B cell (primary cell): ENCODE data around the gene GGACT. TPM values are rescaled to one million over a fixed set of nuclear protein-coding genes. Genes with fewer than 3 reads are reported as not detected.

ENCODE experiments used
- ATAC-seq: fragments of 200-7000 bp; cut with Tn5 transposase; one replicate; pipeline ENCODE4 v1.10.0; 2021; ENCODE audit warnings: low read depth, mild to moderate bottlenecking, moderate number of reproducible peaks, moderate library complexity
- CTCF ChIA-PET: fragments of 350-600 bp; sonication (Branson Sonifier 250); formaldehyde crosslinking; loops from one replicate; lab custom pipeline; 2021; ENCODE audit warnings: antibody characterized with exemption, inconsistent platforms; lab: Charles Lee
- POLR2A ChIA-PET: fragments of 350-600 bp; sonication (Branson Sonifier 250); formaldehyde crosslinking; loops from one replicate; lab custom pipeline; 2021; ENCODE audit warnings: antibody characterized with exemption; lab: Charles Lee
- DNase-seq: peaks from one replicate; pipeline ENCODE4 v3.0.0; 2013
- H2AFZ ChIP-seq: 2 replicates; pipeline ENCODE4 v1.6.1; 2012; ENCODE audit warnings: mild to moderate bottlenecking, low read depth, low read length; ENCODE audit not compliant: insufficient read depth, poor library complexity, severe bottlenecking
- H3K27ac ChIP-seq, 2 donors: 1 replicate in 1 of 2; 2 replicates in 1 of 2; pipeline ENCODE4 v1.5.1; 2012 to 2013; ENCODE audit warnings: low read length in 2 of 2, mild to moderate bottlenecking in 2 of 2, moderate library complexity in 1 of 2
- H3K27me3 ChIP-seq, 4 experiments: fragments of 200-600 bp in 1 of 4; sonication (generic) in 1 of 4; replicated peaks in 1 of 4; 1 replicate in 2 of 4; 2 replicates in 2 of 4; pipeline versions ENCODE4 v1.6.1 to v1.7.0; 2013 to 2016; ENCODE audit warnings: low read length in 3 of 4, mild to moderate bottlenecking in 2 of 4, mixed read lengths in 1 of 4, moderate library complexity in 1 of 4; ENCODE audit not compliant: insufficient read depth in 4 of 4, control insufficient read depth in 3 of 4; ENCODE audit errors: control extremely low read depth in 1 of 4
- H3K36me3 ChIP-seq, 2 experiments: replicated peaks in 1 of 2; 1 replicate in 1 of 2; 2 replicates in 1 of 2; pipeline versions ENCODE4 v1.6.1 to v1.7.1; 2013; ENCODE audit warnings: low read length in 1 of 2; ENCODE audit not compliant: insufficient read depth in 2 of 2, control insufficient read depth in 1 of 2; ENCODE audit errors: control extremely low read depth in 1 of 2, extremely low read depth in 1 of 2
- H3K4me1 ChIP-seq, 2 donors: fragments of 200-600 bp in 1 of 2; sonication (generic) in 1 of 2; 1 replicate in 1 of 2; 2 replicates in 1 of 2; pipeline versions ENCODE4 v1.5.1 to v1.6.1; 2013 to 2017; ENCODE audit warnings: low read length in 2 of 2; ENCODE audit not compliant: control insufficient read depth in 2 of 2, insufficient read depth in 2 of 2
- H3K4me2 ChIP-seq: replicated peaks from 2 replicates; pipeline ENCODE3; 2012; ENCODE audit warnings: mild to moderate bottlenecking, low read depth, low read length; ENCODE audit not compliant: poor library complexity, severe bottlenecking
- H3K4me3 ChIP-seq, 5 experiments: fragments of 200-600 bp in 1 of 5; sonication (generic) in 1 of 5; 1 replicate in 3 of 5; 2 replicates in 2 of 5; pipeline versions ENCODE4 v1.5.1 to v1.7.0; 2011 to 2016; ENCODE audit warnings: low read length in 4 of 5, mild to moderate bottlenecking in 4 of 5, low read depth in 2 of 5, control low read depth in 1 of 5, moderate library complexity in 1 of 5; ENCODE audit not compliant: insufficient read depth in 1 of 5; ENCODE audit errors: control extremely low read depth in 1 of 5, extremely low read depth in 1 of 5
- H3K79me2 ChIP-seq: fragments of 200-600 bp; sonication (generic); one replicate; pipeline ENCODE4 v1.6.0; 2016; ENCODE audit warnings: low read length; ENCODE audit not compliant: control insufficient read depth, insufficient read depth
- H3K9ac ChIP-seq: fragments of 200-600 bp; sonication (generic); 2 replicates; pipeline ENCODE4 v1.6.1; 2017; ENCODE audit warnings: mild to moderate bottlenecking, low read length, moderate library complexity
- H3K9me3 ChIP-seq, 3 donors: one replicate each; pipeline versions ENCODE4 v1.6.1 to v1.7.1; 2013; ENCODE audit warnings: low read length in 2 of 3; ENCODE audit not compliant: control insufficient read depth in 2 of 3, insufficient read depth in 1 of 3; ENCODE audit errors: control extremely low read depth in 1 of 3
- H4K20me1 ChIP-seq: 2 replicates; pipeline ENCODE4 v1.6.0; 2012; ENCODE audit warnings: mild to moderate bottlenecking, low read length; ENCODE audit not compliant: insufficient read depth, control insufficient read depth, poor library complexity, severe bottlenecking
- H3K27ac Mint-ChIP-seq: one replicate; pipeline ENCODE4 v1.8.0; 2021; ENCODE audit warnings: mixed read lengths
- H3K27me3 Mint-ChIP-seq: one replicate; pipeline ENCODE4 v1.8.0; 2021; ENCODE audit warnings: mixed read lengths
- H3K4me1 Mint-ChIP-seq: one replicate; pipeline ENCODE4 v1.8.0; 2021; ENCODE audit warnings: mixed read lengths
- H3K4me3 Mint-ChIP-seq: one replicate; pipeline ENCODE4 v1.8.0; 2021; ENCODE audit warnings: mixed read lengths
- H3K9me3 Mint-ChIP-seq: one replicate; pipeline ENCODE4 v1.8.0; 2022; ENCODE audit warnings: mixed read lengths; ENCODE audit not compliant: insufficient read depth
- EZH2 ChIP-seq: IDR thresholded peaks from 2 replicates; pipeline ENCODE4 v1.6.1; 2012; ENCODE audit warnings: borderline replicate concordance, low read depth, mild to moderate bottlenecking, moderate library complexity, low read length; ENCODE audit not compliant: insufficient read depth, poor library complexity, severe bottlenecking
- WGBS: methylation state at CpG from one replicate; pipeline ENCODE4 v1.1.5; 2013; ENCODE audit warnings: missing lambda C conversion rate; ENCODE audit not compliant: insufficient coverage; 5-methylcytosine and 5-hydroxymethylcytosine counted together
- intact Hi-C: fragments of 100-400 bp; cut with micrococcal nuclease; formaldehyde crosslinking; loops from one replicate; pipeline ENCODE4 v1.10.0; 2022
- polyA plus RNA-seq: library from polyadenylated mRNA; depleted of rRNA; stranded (reverse); fragments of >200 nt; gene quantifications from 2 replicates; pipeline ENCODE4 v1.2.3, GENCODE V29; 2012
- total RNA-seq, 2 donors: library from RNA; stranded (reverse); fragments of 120-200 nt in 1 of 2; gene quantifications; 1 replicate in 1 of 2; 2 replicates in 1 of 2; pipeline versions ENCODE4 v1.2.3 to v1.2.4, GENCODE V29; 2013 to 2022
- TF ChIP-seq, protein P1 (sequence below): fragments of 200-600 bp; IDR thresholded peaks from one replicate; pipeline ENCODE4 v1.8.0; 2022; ENCODE audit warnings: antibody characterized with exemption, mild to moderate bottlenecking

The GGACT gene
- total and polyA plus RNA-seq, 2 donors (not counting 1 experiment from before 2014, with no cell fraction given) = 3.2 to 3.5 TPM

DNA sequence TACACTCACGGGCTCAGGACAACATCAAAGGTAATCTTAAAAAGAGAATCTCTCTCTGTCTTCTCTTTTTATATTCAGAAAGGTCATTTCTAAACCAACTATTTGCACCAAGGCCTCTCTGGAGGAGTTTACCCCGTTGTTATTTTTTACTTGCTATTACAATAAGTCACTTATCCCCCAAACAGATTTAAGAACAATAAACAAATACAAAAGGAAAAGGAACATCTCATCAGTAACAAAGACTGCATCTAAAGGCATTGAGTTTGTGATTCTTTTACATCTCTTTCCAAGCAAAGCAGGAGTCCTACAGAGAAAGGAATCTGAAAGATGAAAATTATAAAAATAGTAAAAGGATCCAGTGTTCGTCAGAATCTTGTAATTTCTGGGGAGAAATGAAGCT lies 75.4 kb downstream of the GGACT start:
- no peaks in the 10 kb centered on the region for H4K20me1 ChIP-seq
- Mint-ChIP-seq H3K27me3 (no peaks in the 10 kb centered on the region), H3K4me3 (no peak overlapping the region), H3K27ac (no peak overlapping the region), H3K9me3 (no peaks in the 10 kb centered on the region), H3K4me1 (peaks cover 3% of the 10 kb centered on the region)
- no peak overlapping the region for H3K27ac ChIP-seq
- H3K79me2 ChIP-seq = no peaks in the 10 kb centered on the region
- POLR2A ChIA-PET = no interaction called here
- CTCF ChIA-PET = interaction anchor here (0.7 to 7.1 kb wide), 9 partner anchors 8 to 1673 kb away, joined by 3 to 105 read pairs (median 5); no protein-coding TSS in a partner anchor
- WGBS = 100% methylated on average over 1 of the region's 3 CpGs
- intact Hi-C loops = loop anchor here (10.0 kb wide), 2 partner anchors 1248 to 1338 kb away; no protein-coding TSS in a partner anchor
- H3K4me3 ChIP-seq = no peak overlapping the region
- H3K36me3 ChIP-seq = no peaks in the 10 kb centered on the region
- H3K4me1 ChIP-seq = no peaks in the 10 kb centered on the region
- H3K9me3 ChIP-seq = no peaks in the 10 kb centered on the region
- ATAC-seq = no peak
- TF ChIP-seq, protein P1, sequence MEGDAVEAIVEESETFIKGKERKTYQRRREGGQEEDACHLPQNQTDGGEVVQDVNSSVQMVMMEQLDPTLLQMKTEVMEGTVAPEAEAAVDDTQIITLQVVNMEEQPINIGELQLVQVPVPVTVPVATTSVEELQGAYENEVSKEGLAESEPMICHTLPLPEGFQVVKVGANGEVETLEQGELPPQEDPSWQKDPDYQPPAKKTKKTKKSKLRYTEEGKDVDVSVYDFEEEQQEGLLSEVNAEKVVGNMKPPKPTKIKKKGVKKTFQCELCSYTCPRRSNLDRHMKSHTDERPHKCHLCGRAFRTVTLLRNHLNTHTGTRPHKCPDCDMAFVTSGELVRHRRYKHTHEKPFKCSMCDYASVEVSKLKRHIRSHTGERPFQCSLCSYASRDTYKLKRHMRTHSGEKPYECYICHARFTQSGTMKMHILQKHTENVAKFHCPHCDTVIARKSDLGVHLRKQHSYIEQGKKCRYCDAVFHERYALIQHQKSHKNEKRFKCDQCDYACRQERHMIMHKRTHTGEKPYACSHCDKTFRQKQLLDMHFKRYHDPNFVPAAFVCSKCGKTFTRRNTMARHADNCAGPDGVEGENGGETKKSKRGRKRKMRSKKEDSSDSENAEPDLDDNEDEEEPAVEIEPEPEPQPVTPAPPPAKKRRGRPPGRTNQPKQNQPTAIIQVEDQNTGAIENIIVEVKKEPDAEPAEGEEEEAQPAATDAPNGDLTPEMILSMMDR = no peak
- no peak for TF ChIP-seq EZH2
- H3K27me3 ChIP-seq = no peaks in the 10 kb centered on the region
- no peak overlapping the region for H3K4me2 ChIP-seq
- H3K9ac ChIP-seq = no peak overlapping the region
- no peak overlapping the region for H2AFZ ChIP-seq
- no peak for DNase-seq

DNA sequence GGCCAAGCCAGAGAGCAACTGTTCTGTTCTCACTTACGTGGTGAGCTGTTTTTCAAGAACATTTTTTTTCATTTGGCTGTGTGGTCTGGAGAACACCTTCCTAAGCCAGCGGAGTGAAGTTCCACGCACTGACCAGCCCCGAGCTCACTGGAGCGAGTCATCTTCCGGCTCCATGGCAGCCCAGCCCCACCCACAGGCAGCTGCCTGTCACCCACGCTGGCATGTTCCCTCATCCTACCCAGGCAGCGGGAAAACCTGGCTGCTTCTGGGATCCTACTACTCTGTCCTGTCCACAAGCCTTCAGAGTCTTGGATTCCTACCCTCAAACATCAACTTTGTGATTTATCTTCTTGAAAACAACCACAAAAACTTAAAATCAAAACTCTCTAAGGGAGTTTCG lies 76.2 kb downstream of the GGACT start:
- ChIA-PET POLR2A (no interaction called here), CTCF (interaction anchor here (0.6 to 7.1 kb wide), 6 partner anchors 9 to 856 kb away, joined by 3 to 105 read pairs (median 3); no protein-coding TSS in a partner anchor)
- Histone ChIP-seq H4K20me1 (no peaks in the 10 kb centered on the region), H3K27ac (no peak overlapping the region), H3K9ac (no peak overlapping the region), H3K36me3 (no peaks in the 10 kb centered on the region), H3K27me3 (no peaks in the 10 kb centered on the region), H2AFZ (no peak overlapping the region), H3K79me2 (no peaks in the 10 kb centered on the region), H3K4me2 (no peak overlapping the region), H3K4me3 (no peak overlapping the region), H3K4me1 (no peaks in the 10 kb centered on the region), H3K9me3 (no peaks in the 10 kb centered on the region)
- TF ChIP-seq EZH2 = no peak
- TF ChIP-seq, protein P1 = no peak
- ATAC-seq (no peak), DNase-seq (no peak)
- no peaks in the 10 kb centered on the region for H3K9me3 Mint-ChIP-seq
- no peak overlapping the region for H3K4me3 Mint-ChIP-seq
- no peaks in the 10 kb centered on the region for H3K27me3 Mint-ChIP-seq
- intact Hi-C loops = loop anchor here (10.0 kb wide), 2 partner anchors 1248 to 1338 kb away; no protein-coding TSS in a partner anchor
- H3K27ac Mint-ChIP-seq = no peak overlapping the region
- H3K4me1 Mint-ChIP-seq = peaks cover 3% of the 10 kb centered on the region
- WGBS = 86% methylated on average over 8 of the region's 9 CpGs
